K562 (cell line): Measurements from ENCODE around the gene TNNT3. TPM values are rescaled to one million over a fixed set of nuclear protein-coding genes. Genes with fewer than 3 reads are reported as not detected.

Experiments
- ATAC-seq: fragments of 200-7000 bp; cut with Tn5 transposase; 3 replicates; pipeline ENCODE4 v1.9.1; 2020; ENCODE audit warnings: moderate library complexity
- BruUV-seq: library from RNA; stranded (reverse); fragments of 400-500 nt; replicated peaks from 2 replicates; lab custom pipeline; 2021; lab: Mats Ljungman, UMichigan
- CTCF ChIA-PET: fragments of 300-600 bp; formaldehyde crosslinking; extraction: SDS; loops from one replicate; lab custom pipeline; 2021; ENCODE audit warnings: low intra/inter-chr PET ratio; lab: Yijun Ruan, JAX
- POLR2A ChIA-PET: fragments of 300-600, 350-650 bp; sonication (Branson Sonifier 250); formaldehyde crosslinking; extraction: SDS; loops from one replicate; lab custom pipeline; 2021; ENCODE audit warnings: antibody characterized with exemption, inconsistent platforms; lab: Yijun Ruan, JAX
- DNase-seq, 4 experiments: peaks; one replicate each; pipeline versions ENCODE4 v3.0.0 to v3.0.0-alpha.2; 2011 to 2018; ENCODE audit warnings: low spot score in 3 of 4, mixed read lengths in 3 of 4; ENCODE audit errors: extremely low read depth in 1 of 4
- FAIRE-seq: peaks from 2 replicates; lab custom pipeline; 2011; peaks lifted over from hg19 to GRCh38; lab: Jason Lieb, UNC
- H2AFZ ChIP-seq: 2 replicates; pipeline ENCODE4 v1.6.0; 2011; ENCODE audit warnings: low read depth, low read length, control low read depth, inconsistent platforms
- H3K27ac ChIP-seq: fragments of 200-600 bp; 3 replicates; pipeline ENCODE4 v1.8.0; 2011; ENCODE audit warnings: low read depth, mild to moderate bottlenecking, control low read depth, inconsistent platforms, low read length, moderate library complexity, mixed read lengths; ENCODE audit errors: extremely low read depth
- H3K27me3 ChIP-seq, 2 experiments: fragments of 300-600 bp in 1 of 2; 2 replicates in 1 of 2; 3 replicates in 1 of 2; pipeline versions ENCODE4 v1.6.0 to v1.8.0; 2011; ENCODE audit warnings: inconsistent platforms in 2 of 2, low read length in 2 of 2, mild to moderate bottlenecking in 1 of 2, mixed read lengths in 1 of 2, moderate library complexity in 1 of 2; ENCODE audit not compliant: control insufficient read depth in 2 of 2, insufficient read depth in 2 of 2
- H3K36me3 ChIP-seq: fragments of 300-600 bp; 3 replicates; pipeline ENCODE4 v1.8.0; 2011; ENCODE audit warnings: mild to moderate bottlenecking, low read length, inconsistent platforms; ENCODE audit not compliant: control insufficient read depth, insufficient read depth
- H3K4me1 ChIP-seq, 2 experiments: fragments of 200-600 bp in 1 of 2; replicated peaks in 1 of 2; 2 replicates in 1 of 2; 3 replicates in 1 of 2; pipeline versions ENCODE4 v1.5.1 to v1.8.0; 2011; ENCODE audit warnings: inconsistent platforms in 2 of 2, low read length in 2 of 2, mild to moderate bottlenecking in 1 of 2, mixed read lengths in 1 of 2, moderate library complexity in 1 of 2; ENCODE audit not compliant: control insufficient read depth in 2 of 2, insufficient read depth in 2 of 2
- H3K4me2 ChIP-seq: 2 replicates; pipeline ENCODE4 v1.6.1; 2011; ENCODE audit warnings: low read length, control low read depth, inconsistent platforms, mixed read lengths; ENCODE audit not compliant: insufficient read depth
- H3K4me3 ChIP-seq: fragments of 200-600 bp; sonication (generic), shearing (Covaris generic); 2 replicates; pipeline ENCODE4 v1.5.1; 2016; ENCODE audit warnings: control low read depth, inconsistent platforms
- H3K79me2 ChIP-seq: fragments of 200-600 bp; 3 replicates; pipeline ENCODE4 v1.8.0; 2011; ENCODE audit warnings: low read length, inconsistent platforms; ENCODE audit not compliant: control insufficient read depth, insufficient read depth
- H3K9ac ChIP-seq, 2 experiments: 2 replicates each; pipeline versions ENCODE4 v1.6.0 to v1.6.1; 2011; ENCODE audit warnings: low read depth in 2 of 2, low read length in 2 of 2, control low read depth in 1 of 2, inconsistent platforms in 1 of 2, mild to moderate bottlenecking in 1 of 2, mixed read lengths in 1 of 2; ENCODE audit not compliant: insufficient read depth in 1 of 2
- H3K9me1 ChIP-seq: one replicate; pipeline ENCODE4 v1.6.0; 2011; ENCODE audit warnings: inconsistent platforms, mild to moderate bottlenecking, low read length, moderate library complexity; ENCODE audit not compliant: control insufficient read depth, insufficient read depth
- H3K9me3 ChIP-seq: replicated peaks from 2 replicates; pipeline ENCODE4 v1.5.1; 2011; ENCODE audit warnings: low read depth, low read length, inconsistent platforms; ENCODE audit not compliant: control insufficient read depth, insufficient read depth
- H4K20me1 ChIP-seq: replicated peaks from 2 replicates; pipeline ENCODE4 v1.6.1; 2011; ENCODE audit warnings: low read length, inconsistent platforms, mixed read lengths; ENCODE audit not compliant: control insufficient read depth, insufficient read depth
- ASH1L ChIP-seq: fragments of 450-650 bp; IDR thresholded peaks from 2 replicates; pipeline ENCODE4 v1.6.1; 2018; ENCODE audit warnings: borderline replicate concordance, mild to moderate bottlenecking, low read depth; ENCODE audit not compliant: partially characterized antibody
- ATF3 ChIP-seq, 2 experiments: fragments of 450-650 bp in 1 of 2; sonication (generic) in 1 of 2; formaldehyde crosslinking in 1 of 2; IDR thresholded peaks in 1 of 2; conservative IDR thresholded peaks in 1 of 2; 2 replicates each; pipeline versions ENCODE4 v1.6.1 to v1.8.1; 2016 to 2023; ENCODE audit warnings: mild to moderate bottlenecking in 2 of 2, moderate library complexity in 2 of 2, inconsistent platforms in 1 of 2, missing genetic modification reagents in 1 of 2
- CTCFL ChIP-seq: IDR thresholded peaks from 2 replicates; pipeline ENCODE4 v1.6.1; 2011; ENCODE audit warnings: borderline replicate concordance, low read depth, mild to moderate bottlenecking, moderate library complexity, low read length; ENCODE audit not compliant: insufficient read depth, poor library complexity, severe bottlenecking
- PREB ChIP-seq: sonication (generic); formaldehyde crosslinking; IDR thresholded peaks from 2 replicates; pipeline ENCODE4 v1.8.1; 2023; ENCODE audit warnings: mild to moderate bottlenecking, missing genetic modification reagents
- SMC3 ChIP-seq: conservative IDR thresholded peaks from 2 replicates; pipeline ENCODE4 v1.6.1; 2011; ENCODE audit warnings: low read depth, low read length, improper control_type of control experiment; ENCODE audit not compliant: insufficient read depth
- STAG1 ChIP-seq: sonication (generic); formaldehyde crosslinking; IDR thresholded peaks from 2 replicates; pipeline ENCODE4 v1.5.0; 2020; ENCODE audit warnings: missing genetic modification reagents, borderline replicate concordance
- THRAP3 ChIP-seq: fragments of 450-650 bp; IDR thresholded peaks from 2 replicates; pipeline ENCODE4 v1.6.1; 2016; ENCODE audit warnings: mild to moderate bottlenecking, inconsistent platforms, borderline replicate concordance
- ZBTB12 ChIP-seq: fragments of 250-450 bp; sonication (Bioruptor Pico); IDR thresholded peaks from 2 replicates; pipeline ENCODE4 v1.4.0; 2020
- ZFP91 ChIP-seq: sonication (generic); formaldehyde crosslinking; IDR thresholded peaks from 2 replicates; pipeline ENCODE4 v1.8.0; 2022; ENCODE audit warnings: mild to moderate bottlenecking, missing genetic modification reagents
- ZNF644 ChIP-seq: fragments of 200-800 bp; sonication (Bioruptor generic); IDR thresholded peaks from 2 replicates; pipeline ENCODE4 v1.6.1; 2016; ENCODE audit warnings: low read depth, missing genetic modification characterization, missing compliant biosample characterization
- ZNF766 ChIP-seq: fragments of 200-800 bp; sonication (Bioruptor generic); conservative IDR thresholded peaks from 2 replicates; pipeline ENCODE4 v1.6.1; 2016; ENCODE audit warnings: missing genetic modification characterization, missing compliant biosample characterization
- WGBS: fragments of 100-300 bp; shearing (Covaris generic); methylation state at CpG from one replicate; pipeline ENCODE4 v1.1.6; 2016; ENCODE audit warnings: low coverage, mixed read lengths; ENCODE audit not compliant: insufficient coverage; ENCODE audit errors: missing lambda C conversion rate; 5-methylcytosine and 5-hydroxymethylcytosine counted together
- in situ Hi-C: fragments of 300-500 bp; cut with MboI; formaldehyde crosslinking; loops from 4 replicates; pipeline ENCODE4 v1.15.0; 2018; ENCODE audit warnings: inconsistent platforms, mixed read lengths
- intact Hi-C: fragments of 100-400 bp; cut with micrococcal nuclease; formaldehyde crosslinking; loops from 2 replicates; pipeline ENCODE4 v1.14.2; 2022
- polyA plus RNA-seq, 8 experiments: library from polyadenylated mRNA; depleted of rRNA in 4 of 8; stranded (reverse) in 5 of 8; unstranded in 3 of 8; fragments of >200 nt; fragmentation: Nextera tagmentation in 2 of 8; fragmentation: Illumina TruSeq in 1 of 8; extraction: Ambion mirVana in 2 of 8; extraction: Trizol in 1 of 8; gene quantifications; 2 replicates each; pipeline versions ENCODE4 v1.2.1 to v1.2.3, GENCODE V29; 2011 to 2014; ENCODE audit warnings: inconsistent platforms in 1 of 8, missing spikeins in 1 of 8
- total RNA-seq, 7 experiments: library from RNA; depleted of rRNA in 6 of 7; stranded (reverse); fragments of >200 nt in 6 of 7; fragmentation: Illumina TruSeq in 2 of 7; extraction: Trizol in 2 of 7; gene quantifications; 2 replicates each; pipeline versions ENCODE4 v1.2.1 to v1.2.3, GENCODE V29; 2011 to 2021; ENCODE audit warnings: low replicate concordance in 1 of 7

Gene TNNT3
- total and polyA plus RNA-seq, 9 of the 15 experiments (the other 6 are each of a cell fraction or from before 2014, with no cell fraction given), result 0.10 TPM; not detected in 8

GRCh38 chr11:1967641-1968225 is 48.2 kb downstream of the TNNT3 start:
- no peak overlapping the region for H3K4me2 ChIP-seq
- no peaks in the 10 kb centered on the region for H3K36me3 ChIP-seq
- H3K4me3 ChIP-seq, result no peak overlapping the region
- no peak for FAIRE-seq
- no peaks in the 10 kb centered on the region for H3K4me1 ChIP-seq
- no TSS peak for BruUV-seq
- WGBS, result no CpG with 5 or more reads among the region's 21 CpGs
- in situ Hi-C loops (no loop called here), intact Hi-C loops (no loop called here)
- CTCF ChIA-PET, result interaction anchor here (0.6 kb wide), 1 partner anchor 182 kb away, joined by 3 read pairs; no protein-coding TSS in a partner anchor
- ATAC-seq, result no peak
- H3K9me1 ChIP-seq, result no peaks in the 10 kb centered on the region
- H4K20me1 ChIP-seq, result no peaks in the 10 kb centered on the region
- no peak for DNase-seq
- no peak overlapping the region for H3K27ac ChIP-seq
- no peak overlapping the region for H3K9ac ChIP-seq
- no peaks in the 10 kb centered on the region for H3K79me2 ChIP-seq
- no peaks in the 10 kb centered on the region for H3K27me3 ChIP-seq
- TF ChIP-seq SMC3 (no peak), ZNF766 (CRISPR knock-in tag) (no peak), ZFP91 (CRISPR knock-in tag) (no peak), ASH1L (no peak), ZBTB12 (no peak), CTCFL (no peak), THRAP3 (no peak), PREB (CRISPR knock-in tag) (no peak), ATF3 (IDR thresholded peaks at IDR 0.05) (no peak), ATF3 (CRISPR knock-in tag; conservative IDR thresholded peaks at IDR 0.05) (no peak), STAG1 (no peak), ZNF644 (tag) (no peak)
- POLR2A ChIA-PET, result interaction anchor here (0.6 to 1.4 kb wide), 3 partner anchors 10 to 1434 kb away, joined by 3 to 4 read pairs (median 4); no protein-coding TSS in a partner anchor
- H3K9me3 ChIP-seq, result no peaks in the 10 kb centered on the region
- no peak overlapping the region for H2AFZ ChIP-seq
